Astrocyte (in vitro differentiated cells and primary cell): Measurements from ENCODE around the gene SMIM44. TPM values are rescaled to one million over a fixed set of nuclear protein-coding genes. Genes with fewer than 3 reads are reported as not detected.

Source experiments
- DNase-seq: peaks from one replicate; pipeline ENCODE4 v3.0.0-alpha.2; 2010; ENCODE audit warnings: low read depth
- FAIRE-seq: peaks from 2 replicates; lab custom pipeline; 2011; peaks lifted over from hg19 to GRCh38; lab: Jason Lieb, UNC
- H2AFZ ChIP-seq: 2 replicates; pipeline ENCODE4 v1.6.0; 2012; ENCODE audit warnings: low read depth, low read length, inconsistent platforms
- H3K27ac ChIP-seq: 2 replicates; pipeline ENCODE4 v1.5.1; 2011; ENCODE audit warnings: low read depth, low read length, inconsistent platforms
- H3K27me3 ChIP-seq: 2 replicates; pipeline ENCODE4 v1.6.0; 2011; ENCODE audit warnings: low read length, inconsistent platforms; ENCODE audit not compliant: insufficient read depth
- H3K36me3 ChIP-seq: 2 replicates; pipeline ENCODE4 v1.5.1; 2011; ENCODE audit warnings: low read length, inconsistent platforms; ENCODE audit not compliant: insufficient read depth
- H3K4me1 ChIP-seq: 2 replicates; pipeline ENCODE4 v1.5.1; 2011; ENCODE audit warnings: low read length, inconsistent platforms; ENCODE audit not compliant: insufficient read depth
- H3K4me2 ChIP-seq: 2 replicates; pipeline ENCODE4 v1.6.0; 2012; ENCODE audit warnings: low read length, inconsistent platforms
- H3K4me3 ChIP-seq: 2 replicates; pipeline ENCODE4 v1.5.1; 2011; ENCODE audit warnings: low read depth, mild to moderate bottlenecking, low read length, inconsistent platforms; ENCODE audit not compliant: insufficient read depth
- H3K79me2 ChIP-seq: 2 replicates; pipeline ENCODE4 v1.6.0; 2012; ENCODE audit warnings: mild to moderate bottlenecking, low read length, inconsistent platforms; ENCODE audit not compliant: insufficient read depth
- H3K9ac ChIP-seq: 2 replicates; pipeline ENCODE4 v1.6.0; 2012; ENCODE audit warnings: mild to moderate bottlenecking, low read length, inconsistent platforms
- H3K9me3 ChIP-seq: 2 replicates; pipeline ENCODE4 v1.5.1; 2012; ENCODE audit warnings: low read depth, mild to moderate bottlenecking, low read length, inconsistent platforms; ENCODE audit not compliant: insufficient read depth
- H4K20me1 ChIP-seq: 2 replicates; pipeline ENCODE4 v1.6.0; 2012; ENCODE audit warnings: low read length, inconsistent platforms; ENCODE audit not compliant: insufficient read depth
- H3K27ac Mint-ChIP-seq: one replicate; pipeline ENCODE4 v1.8.0; 2021; ENCODE audit warnings: mild to moderate bottlenecking, mixed read lengths; ENCODE audit not compliant: unreplicated experiment
- H3K27me3 Mint-ChIP-seq: one replicate; pipeline ENCODE4 v1.8.0; 2021; ENCODE audit warnings: low read depth, mixed read lengths; ENCODE audit not compliant: unreplicated experiment
- H3K36me3 Mint-ChIP-seq: one replicate; pipeline ENCODE4 v1.8.0; 2021; ENCODE audit warnings: low read depth, mixed read lengths; ENCODE audit not compliant: unreplicated experiment
- H3K4me1 Mint-ChIP-seq: one replicate; pipeline ENCODE4 v1.8.0; 2021; ENCODE audit warnings: low read depth, mixed read lengths; ENCODE audit not compliant: unreplicated experiment
- H3K4me3 Mint-ChIP-seq: one replicate; pipeline ENCODE4 v1.8.0; 2021; ENCODE audit warnings: mild to moderate bottlenecking, moderate library complexity, mixed read lengths; ENCODE audit not compliant: unreplicated experiment
- H3K9me3 Mint-ChIP-seq: one replicate; pipeline ENCODE4 v1.8.0; 2021; ENCODE audit warnings: mild to moderate bottlenecking, mixed read lengths; ENCODE audit not compliant: unreplicated experiment
- EZH2 ChIP-seq: IDR thresholded peaks from 2 replicates; pipeline ENCODE4 v1.6.1; 2012; ENCODE audit warnings: mild to moderate bottlenecking, low read length, inconsistent platforms; ENCODE audit not compliant: insufficient read depth
- total RNA-seq: library from RNA; stranded (reverse); gene quantifications from 2 replicates; pipeline ENCODE4 v1.2.1, GENCODE V29; 2021
- TF ChIP-seq, protein P1 (sequence below): IDR thresholded peaks from 2 replicates; pipeline ENCODE4 v1.5.1; 2011; ENCODE audit warnings: low read depth, mild to moderate bottlenecking, inconsistent platforms, low read length, moderate library complexity; ENCODE audit not compliant: insufficient read depth

SMIM44 gene
- total RNA-seq, 1 donor from 2014 or later: not detected

DNA sequence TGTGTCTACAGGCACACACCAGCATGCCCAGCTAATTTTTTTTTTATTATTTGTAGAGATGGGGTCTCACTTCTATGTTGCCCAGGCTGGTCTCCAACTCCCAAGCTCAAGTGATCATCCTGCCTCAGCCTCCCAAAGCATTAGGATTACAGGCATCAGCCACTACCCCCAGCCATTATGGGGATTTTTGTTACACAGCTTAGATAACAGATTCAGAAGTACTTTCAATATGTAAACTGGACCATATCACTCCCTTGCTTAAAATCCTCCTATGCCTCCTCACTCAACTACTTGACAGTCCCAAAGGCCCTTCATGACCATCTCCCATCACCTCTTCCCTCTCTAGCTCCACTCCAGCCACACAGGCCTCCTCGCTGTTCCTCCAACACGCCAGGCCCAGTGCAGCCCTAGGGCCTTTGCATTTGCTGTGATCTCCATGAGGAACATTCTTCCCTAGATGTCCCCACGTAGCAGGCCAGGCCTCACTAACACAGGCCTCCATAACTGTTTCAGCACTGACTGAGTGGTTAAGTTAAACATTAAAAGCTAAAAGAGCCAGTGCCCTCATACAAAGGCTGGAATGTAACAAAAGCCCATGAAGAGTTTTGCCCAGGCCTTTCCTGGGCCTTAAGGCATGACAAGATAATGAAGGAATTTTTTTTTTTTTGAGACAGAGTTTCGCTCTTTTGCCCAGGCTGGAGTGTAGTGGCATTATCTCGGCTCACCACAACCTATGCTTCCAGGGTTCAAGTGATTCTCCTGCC, 14.7 kb upstream of the SMIM44 start:
- H3K9me3 Mint-ChIP-seq: peaks cover 2% of the 10 kb centered on the region
- Histone ChIP-seq H3K9ac (no peak overlapping the region), H3K27me3 (no peaks in the 10 kb centered on the region), H3K27ac (no peak overlapping the region), H3K79me2 (peaks cover 38% of the 10 kb centered on the region), H3K9me3 (no peaks in the 10 kb centered on the region), H3K36me3 (peaks cover 6% of the 10 kb centered on the region), H3K4me3 (no peak overlapping the region), H2AFZ (no peak overlapping the region), H4K20me1 (peaks cover 3% of the 10 kb centered on the region), H3K4me1 (peaks cover 5% of the 10 kb centered on the region), H3K4me2 (no peak overlapping the region)
- H3K27me3 Mint-ChIP-seq: no peaks in the 10 kb centered on the region
- peak overlapping the region; percentile 55 for H3K4me3 Mint-ChIP-seq
- peak overlapping the region; percentile 51 for H3K27ac Mint-ChIP-seq
- peaks cover 12% of the 10 kb centered on the region for H3K4me1 Mint-ChIP-seq
- no peak for FAIRE-seq
- peaks cover 8% of the 10 kb centered on the region for H3K36me3 Mint-ChIP-seq
- no peak for TF ChIP-seq EZH2
- TF ChIP-seq, protein P1, sequence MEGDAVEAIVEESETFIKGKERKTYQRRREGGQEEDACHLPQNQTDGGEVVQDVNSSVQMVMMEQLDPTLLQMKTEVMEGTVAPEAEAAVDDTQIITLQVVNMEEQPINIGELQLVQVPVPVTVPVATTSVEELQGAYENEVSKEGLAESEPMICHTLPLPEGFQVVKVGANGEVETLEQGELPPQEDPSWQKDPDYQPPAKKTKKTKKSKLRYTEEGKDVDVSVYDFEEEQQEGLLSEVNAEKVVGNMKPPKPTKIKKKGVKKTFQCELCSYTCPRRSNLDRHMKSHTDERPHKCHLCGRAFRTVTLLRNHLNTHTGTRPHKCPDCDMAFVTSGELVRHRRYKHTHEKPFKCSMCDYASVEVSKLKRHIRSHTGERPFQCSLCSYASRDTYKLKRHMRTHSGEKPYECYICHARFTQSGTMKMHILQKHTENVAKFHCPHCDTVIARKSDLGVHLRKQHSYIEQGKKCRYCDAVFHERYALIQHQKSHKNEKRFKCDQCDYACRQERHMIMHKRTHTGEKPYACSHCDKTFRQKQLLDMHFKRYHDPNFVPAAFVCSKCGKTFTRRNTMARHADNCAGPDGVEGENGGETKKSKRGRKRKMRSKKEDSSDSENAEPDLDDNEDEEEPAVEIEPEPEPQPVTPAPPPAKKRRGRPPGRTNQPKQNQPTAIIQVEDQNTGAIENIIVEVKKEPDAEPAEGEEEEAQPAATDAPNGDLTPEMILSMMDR: no peak
- DNase-seq: no peak

DNA sequence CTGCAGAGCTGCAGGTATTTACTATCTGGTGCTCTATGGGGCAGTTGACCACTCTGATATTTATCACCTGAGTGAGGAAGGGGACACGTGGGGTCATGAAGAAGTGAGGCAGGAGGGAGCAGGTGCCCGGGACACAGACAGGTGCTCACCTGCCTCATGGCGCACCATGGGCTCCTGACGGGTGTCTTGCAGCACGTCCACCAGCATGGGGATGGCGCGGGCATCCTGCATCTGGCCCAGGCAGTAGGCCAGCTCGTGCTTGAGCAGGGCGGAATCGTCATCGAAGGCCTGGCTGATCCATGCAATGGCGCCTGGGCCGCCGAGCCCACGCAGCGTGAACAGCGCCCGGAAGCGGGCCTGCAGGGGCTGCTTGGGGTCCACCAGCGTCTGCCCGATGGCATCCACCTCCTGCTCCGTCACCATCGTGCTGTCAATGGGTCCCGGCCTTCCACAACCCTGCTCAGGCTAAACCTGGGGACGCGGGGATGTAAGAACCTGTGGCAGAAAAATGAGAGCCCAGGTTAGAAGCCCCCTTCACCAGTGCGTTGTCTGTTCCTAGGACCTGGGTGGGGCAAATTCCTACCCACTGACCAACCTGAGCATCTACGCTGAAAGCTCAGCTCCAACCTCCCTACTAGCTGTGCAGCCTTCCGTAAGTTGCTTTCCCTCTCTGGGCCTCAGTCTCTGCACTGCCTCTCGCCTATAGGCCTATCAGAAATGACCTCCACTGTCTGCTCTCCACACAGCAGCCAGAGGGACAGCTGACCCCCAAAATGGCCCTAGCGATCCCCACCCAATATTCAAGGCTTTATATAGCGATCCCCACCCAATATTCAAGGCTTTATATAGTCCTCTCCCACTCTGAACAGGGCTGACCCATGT, 13.4 kb upstream of the SMIM44 start:
- DNase-seq (no peak), FAIRE-seq (no peak)
- Mint-ChIP-seq H3K36me3 (peaks cover 13% of the 10 kb centered on the region), H3K27me3 (no peaks in the 10 kb centered on the region), H3K27ac (no peak overlapping the region), H3K9me3 (peaks cover 2% of the 10 kb centered on the region), H3K4me3 (no peak overlapping the region), H3K4me1 (peaks cover 12% of the 10 kb centered on the region)
- Histone ChIP-seq H3K79me2 (peaks cover 38% of the 10 kb centered on the region), H3K36me3 (peaks cover 6% of the 10 kb centered on the region), H3K4me1 (peaks cover 5% of the 10 kb centered on the region), H3K9ac (no peak overlapping the region), H3K9me3 (no peaks in the 10 kb centered on the region), H3K27me3 (no peaks in the 10 kb centered on the region), H3K4me3 (no peak overlapping the region), H3K4me2 (no peak overlapping the region), H4K20me1 (peaks cover 3% of the 10 kb centered on the region), H2AFZ (no peak overlapping the region), H3K27ac (no peak overlapping the region)
- no peak for TF ChIP-seq EZH2
- TF ChIP-seq, protein P1: no peak
